Cortex of kidney (tissue), 1 donor: ENCODE results near the gene ABCD1.
"Not testable (repeated sequence)": the region's sequence is repeated elsewhere in the genome, so short reads cannot be mapped to it uniquely, and the experiment has no call there.

Experiments used
- DNase-seq: peaks from one replicate; lab custom pipeline; 2025; lab: John Stamatoyannopoulos, UW

Gene ABCD1

GRCh38 chrX:153694256-153694655, 30.4 kb upstream of the ABCD1 start:
- DNase-seq: not testable (repeated sequence)

GRCh38 chrX:153694687-153695270, 29.9 kb upstream of the ABCD1 start:
- DNase-seq: no peak

DNA sequence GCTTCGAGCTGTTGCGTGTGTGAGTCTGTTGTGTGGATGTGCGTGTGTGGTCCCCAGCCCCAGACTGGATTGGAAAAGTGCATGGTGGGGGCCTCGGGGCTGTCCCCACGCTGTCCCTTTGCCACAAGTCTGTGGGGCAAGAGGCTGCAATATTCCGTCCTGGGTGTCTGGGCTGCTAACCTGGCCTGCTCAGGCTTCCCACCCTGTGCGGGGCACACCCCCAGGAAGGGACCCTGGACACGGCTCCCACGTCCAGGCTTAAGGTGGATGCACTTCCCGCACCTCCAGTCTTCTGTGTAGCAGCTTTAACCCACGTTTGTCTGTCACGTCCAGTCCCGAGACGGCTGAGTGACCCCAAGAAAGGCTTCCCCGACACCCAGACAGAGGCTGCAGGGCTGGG, 28.6 kb upstream of the ABCD1 start:
- DNase-seq: no peak

- DNase-seq: not testable (repeated sequence)
Observed at GRCh38 chrX:153696538-153696937, 28.1 kb upstream of the ABCD1 start.

DNA sequence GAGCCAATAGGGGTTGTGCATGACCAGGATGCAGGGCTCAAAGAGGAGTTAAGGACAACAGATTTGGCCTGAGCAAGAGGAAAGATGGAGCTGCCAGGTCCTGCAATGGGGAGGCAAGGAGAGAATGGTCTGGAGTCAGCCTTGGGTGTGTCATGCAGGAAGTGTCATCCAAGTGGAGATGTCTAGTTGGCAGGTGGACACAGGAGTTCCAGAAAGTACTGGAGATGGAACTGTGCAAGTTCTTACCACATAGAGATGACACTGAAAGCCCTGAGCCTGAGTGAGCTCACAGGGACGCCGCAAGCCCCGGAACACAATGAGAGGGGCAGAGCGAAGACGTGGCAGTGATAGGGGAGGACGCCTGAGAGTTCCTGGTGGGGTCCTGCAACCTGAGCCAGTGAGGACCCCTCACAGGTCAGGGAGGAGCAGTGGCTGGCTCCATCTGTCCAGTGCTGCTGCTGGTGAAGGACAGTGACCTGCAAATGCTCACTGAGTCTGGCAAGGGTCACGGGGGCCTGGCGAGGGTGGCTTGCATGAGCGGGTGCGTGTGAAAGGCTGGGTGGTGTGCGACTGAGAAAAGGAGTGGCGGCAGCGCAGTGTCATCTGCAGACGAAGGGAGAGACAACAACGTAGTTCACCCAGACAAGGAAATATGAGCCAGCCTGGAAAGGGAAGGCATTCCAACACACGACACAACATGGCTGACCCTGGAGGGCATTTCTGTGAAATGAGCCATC, 27.5 kb upstream of the ABCD1 start:
- DNase-seq: not testable (repeated sequence)

- DNase-seq: no peak
Observed at GRCh38 chrX:153697924-153698865, 26.5 kb upstream of the ABCD1 start.

DNA sequence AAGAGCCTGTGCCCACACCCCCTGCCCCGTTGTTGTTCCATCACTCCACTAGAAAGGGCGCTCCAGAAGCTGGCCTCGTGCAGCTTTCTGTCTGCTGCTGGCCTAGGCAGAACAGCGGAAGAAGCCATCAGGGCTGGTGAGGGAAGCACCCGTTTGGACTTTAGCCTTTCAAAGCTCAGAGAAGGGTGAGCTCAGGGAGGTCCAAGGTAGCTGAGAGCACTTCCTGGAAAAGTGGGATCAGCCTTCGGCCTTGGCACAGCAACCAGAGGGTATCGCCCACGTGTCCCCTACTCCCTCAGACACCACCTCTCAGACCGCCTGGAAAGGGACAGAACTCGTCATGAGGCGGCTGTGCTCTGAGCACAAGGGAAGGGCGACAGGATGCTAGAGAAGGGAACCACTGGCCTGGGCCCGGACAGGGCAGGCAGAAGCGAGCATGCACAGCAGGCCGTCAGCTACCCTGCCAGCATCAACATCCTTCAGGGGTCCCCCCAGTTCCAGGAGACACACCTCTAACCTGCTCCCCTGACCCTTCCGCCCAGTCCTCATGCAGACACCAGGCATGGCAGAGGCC, 25.4 kb upstream of the ABCD1 start:
- not testable (repeated sequence) for DNase-seq

DNA sequence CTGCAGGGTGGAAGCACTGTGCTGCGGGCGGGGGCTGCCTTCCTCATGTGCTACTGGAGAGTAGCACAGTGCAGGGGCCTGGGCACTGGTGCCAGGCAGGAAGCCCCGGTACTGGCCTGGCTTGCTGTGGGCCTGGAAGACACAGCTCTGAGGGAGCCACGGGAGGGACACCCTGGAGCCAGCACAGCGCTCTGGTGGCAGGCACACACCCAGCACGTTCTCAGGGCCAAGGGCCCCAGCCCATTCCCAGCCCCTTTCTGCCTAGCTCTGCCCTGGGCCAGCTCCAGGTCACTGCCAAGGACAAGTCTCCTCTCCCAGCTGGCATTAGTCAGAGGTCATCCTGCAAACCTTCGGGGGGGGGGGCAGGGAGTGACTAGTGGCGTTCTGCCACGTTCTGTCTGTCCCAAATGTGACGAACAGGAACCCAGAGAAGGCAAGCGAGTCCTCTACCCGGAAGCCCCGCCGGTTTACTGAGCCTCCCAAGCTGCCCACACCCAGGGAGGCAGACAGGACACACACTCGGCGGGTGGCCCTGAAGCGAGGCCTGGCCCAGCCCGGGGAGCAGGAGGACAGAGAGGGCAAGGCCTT, 24.8 kb upstream of the ABCD1 start:
- DNase-seq: not testable (repeated sequence)

GRCh38 chrX:153700376-153700945, 24.2 kb upstream of the ABCD1 start:
- DNase-seq: no peak

- DNase-seq: no peak
Observed at GRCh38 chrX:153700967-153701366, 23.7 kb upstream of the ABCD1 start.

- DNase-seq: no peak
Observed at GRCh38 chrX:153701706-153702105, 22.9 kb upstream of the ABCD1 start.

- no peak for DNase-seq
Observed at GRCh38 chrX:153702336-153703035, 22.2 kb upstream of the ABCD1 start.

GRCh38 chrX:153703036-153703370, 21.7 kb upstream of the ABCD1 start:
- DNase-seq: no peak

DNA sequence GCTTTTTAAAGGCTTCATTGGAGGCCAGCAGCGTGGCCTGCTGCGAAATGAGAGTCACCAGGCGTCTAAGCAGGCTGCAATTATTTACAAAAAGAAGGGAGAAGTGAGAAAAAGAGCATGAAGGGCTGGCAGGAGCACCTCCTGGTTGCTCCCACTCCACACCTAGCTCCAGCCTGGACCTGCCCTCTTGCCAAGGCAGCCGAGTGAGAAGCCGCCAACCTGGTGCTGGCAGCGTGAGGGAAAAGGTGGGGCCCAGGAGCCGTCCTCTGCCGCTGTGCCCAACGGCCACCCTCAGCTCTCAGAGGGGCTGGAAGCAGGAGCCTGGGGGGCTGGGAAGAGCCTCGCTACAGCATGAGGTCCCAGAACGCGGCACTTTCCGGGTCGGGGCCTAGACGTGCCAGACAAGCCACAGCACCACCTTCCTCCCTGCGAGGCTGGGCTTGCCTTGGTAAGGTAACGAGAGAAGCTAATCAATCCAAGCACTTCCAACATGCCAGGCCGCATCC, 20.6 kb upstream of the ABCD1 start:
- DNase-seq: no peak

GRCh38 chrX:153704631-153705402, 19.8 kb upstream of the ABCD1 start:
- not testable (repeated sequence) for DNase-seq

DNA sequence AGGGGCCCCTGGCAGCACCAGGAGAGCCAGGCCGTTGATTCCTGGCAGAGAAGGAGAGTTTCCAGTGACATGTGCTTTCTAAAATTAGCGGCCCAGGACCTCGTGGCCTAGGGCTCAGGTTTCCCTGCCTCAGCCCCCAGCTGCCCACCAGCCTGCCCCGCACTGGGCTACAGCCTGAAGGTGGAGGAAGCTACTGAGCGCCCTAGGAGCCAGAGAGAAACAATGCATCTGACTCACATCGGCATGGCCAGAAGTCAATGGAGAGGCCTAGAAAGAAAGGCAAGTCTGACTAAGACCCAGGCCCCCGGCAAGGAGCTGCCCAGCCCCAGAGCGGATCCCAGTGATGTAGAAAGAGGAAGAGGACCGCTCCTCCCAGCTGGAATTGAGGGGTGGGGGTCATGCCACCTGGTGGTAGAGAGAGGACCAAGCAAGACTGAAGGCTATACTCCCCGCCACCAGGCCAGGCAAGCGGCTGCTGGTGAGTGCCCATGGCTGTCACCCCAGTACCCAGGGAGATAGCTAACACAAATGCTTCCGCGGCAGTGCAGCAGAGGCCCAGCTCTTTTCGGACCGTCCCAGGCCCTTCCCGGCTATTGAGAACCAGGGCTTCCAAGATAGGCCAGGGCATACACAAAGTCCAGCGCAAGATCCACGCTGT, 19.1 kb upstream of the ABCD1 start:
- not testable (repeated sequence) for DNase-seq

DNA sequence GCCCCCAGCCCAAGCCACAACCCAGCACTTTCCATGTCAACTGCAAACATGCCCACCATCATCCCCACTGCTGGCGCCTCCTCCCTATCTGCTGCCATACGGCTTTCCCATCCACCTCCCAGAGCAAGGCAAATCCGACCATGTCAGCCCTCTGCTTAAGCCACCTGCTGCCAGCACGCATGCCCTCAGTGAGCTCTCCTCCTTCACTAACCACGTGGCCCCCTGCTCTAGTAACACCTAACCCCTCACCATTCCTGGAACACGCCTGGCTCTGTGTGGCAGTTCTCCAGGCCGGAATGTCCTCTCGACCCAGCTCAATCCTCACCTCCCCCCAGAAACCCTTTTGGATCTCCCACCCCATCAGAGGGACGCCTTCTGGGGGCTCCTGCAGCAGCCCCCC, 17.9 kb upstream of the ABCD1 start:
- DNase-seq: no peak

- DNase-seq: no peak
Observed at GRCh38 chrX:153707406-153707805, 17.2 kb upstream of the ABCD1 start.

- DNase-seq: no peak
Observed at GRCh38 chrX:153708415-153708814, 16.2 kb upstream of the ABCD1 start.
